ENCODE measurements around the gene MR1. TPM values are rescaled to one million over a fixed set of nuclear protein-coding genes. Genes with fewer than 3 reads are reported as not detected.

The MR1 gene
- total and polyA plus RNA-seq, 2 of the 13 experiments (the other 11 are each of a cell fraction or from before 2014, with no cell fraction given) = 7.7 to 10.4 TPM

- in situ Hi-C loops (cut with HindIII; ENCODE audit: extremely low pct_ligation_motif_present, low pct_unique_long_range_greater_than_20kb) = no loop called here
- intact Hi-C loops (cut with micrococcal nuclease; ENCODE audit: unreplicated experiment) = no loop called here
These were observed 15.6 kb downstream of the MR1 start for GRCh38 chr1:181049378-181049777.

More at GRCh38 chr1:181049378-181049777, 15.6 kb downstream of the MR1 start:
- H3K27me3 ChIP-seq (ENCODE audit: control insufficient read depth in 1 of 2, insufficient read depth in 2 of 2, low read length in 2 of 2) = no peaks in the 10 kb centered on the region
- ATAC-seq (no peak), DNase-seq (ENCODE audit: low spot score) (no peak), FAIRE-seq (no peak)
- no peaks in the 10 kb centered on the region for H4K20me1 ChIP-seq (ENCODE audit: insufficient read depth, low read length)
- no peaks in the 10 kb centered on the region for H3K79me2 ChIP-seq (ENCODE audit: insufficient read depth, low read length)
- POLR2A ChIA-PET = no interaction called here
- H3K4me1 ChIP-seq (ENCODE audit: insufficient read depth, low read length) = peaks cover 10% of the 10 kb centered on the region
- BruUV-seq (replicated peaks) = no TSS peak
- TF ChIP-seq CEBPG (CRISPR knock-in tag; IDR thresholded peaks at IDR 0.05) = no peak
- TF ChIP-seq NFAT5 (CRISPR knock-in tag; IDR thresholded peaks at IDR 0.05) = no peak
- no peak for TF ChIP-seq ZNF33B (CRISPR knock-in tag; IDR thresholded peaks at IDR 0.05)
- no peak for TF ChIP-seq STAG1 (CRISPR knock-in tag; IDR thresholded peaks at IDR 0.05)
- TF ChIP-seq KLF11 (CRISPR knock-in tag; IDR thresholded peaks at IDR 0.05) = no peak
- TF ChIP-seq TBX3 (IDR thresholded peaks at IDR 0.05; ENCODE audit: borderline replicate concordance) = no peak
- TF ChIP-seq POGK (CRISPR knock-in tag; conservative IDR thresholded peaks at IDR 0.05) = no peak
- no peak for TF ChIP-seq ZNF543 (CRISPR knock-in tag; IDR thresholded peaks at IDR 0.05)
- no peak for TF ChIP-seq CBFB (CRISPR knock-in tag; IDR thresholded peaks at IDR 0.05)
- TF ChIP-seq SYNCRIP (IDR thresholded peaks at IDR 0.05; ENCODE audit: insufficient read depth, low read depth, low read length) = no peak
- TF ChIP-seq ZSCAN12 (CRISPR knock-in tag; IDR thresholded peaks at IDR 0.05) = no peak
- TF ChIP-seq ZFP62 (CRISPR knock-in tag; IDR thresholded peaks at IDR 0.05) = no peak
- H3K9me3 ChIP-seq (ENCODE audit: low read length) = no peaks in the 10 kb centered on the region
- H3K36me3 ChIP-seq (replicated peaks in 1 of 2; ENCODE audit: control insufficient read depth in 1 of 2, insufficient read depth in 2 of 2, low read length in 2 of 2) = no peaks in the 10 kb centered on the region
- 80% methylated on average over 3 of the region's 4 CpGs for WGBS (ENCODE audit: low lambda C conversion rate)
- H3K4me2 ChIP-seq (ENCODE audit: low read depth, low read length) = no peak overlapping the region
- H3K4me3 ChIP-seq (replicated peaks in 1 of 3; ENCODE audit: insufficient read depth in 1 of 3, low read depth in 2 of 3, low read length in 3 of 3) = no peak overlapping the region
- CTCF ChIA-PET (ENCODE audit: low intra/inter-chr PET ratio, low total read pairs) = no interaction called here
- H3K27ac ChIP-seq (ENCODE audit: extremely low read length, insufficient read depth, low read length) = no peak overlapping the region
- no peak overlapping the region for H3K9ac ChIP-seq (ENCODE audit: insufficient read depth, low read depth, low read length)
- no peak overlapping the region for H2AFZ ChIP-seq (ENCODE audit: low read length)
